ENCODE results near the gene NR2C2.

DNA sequence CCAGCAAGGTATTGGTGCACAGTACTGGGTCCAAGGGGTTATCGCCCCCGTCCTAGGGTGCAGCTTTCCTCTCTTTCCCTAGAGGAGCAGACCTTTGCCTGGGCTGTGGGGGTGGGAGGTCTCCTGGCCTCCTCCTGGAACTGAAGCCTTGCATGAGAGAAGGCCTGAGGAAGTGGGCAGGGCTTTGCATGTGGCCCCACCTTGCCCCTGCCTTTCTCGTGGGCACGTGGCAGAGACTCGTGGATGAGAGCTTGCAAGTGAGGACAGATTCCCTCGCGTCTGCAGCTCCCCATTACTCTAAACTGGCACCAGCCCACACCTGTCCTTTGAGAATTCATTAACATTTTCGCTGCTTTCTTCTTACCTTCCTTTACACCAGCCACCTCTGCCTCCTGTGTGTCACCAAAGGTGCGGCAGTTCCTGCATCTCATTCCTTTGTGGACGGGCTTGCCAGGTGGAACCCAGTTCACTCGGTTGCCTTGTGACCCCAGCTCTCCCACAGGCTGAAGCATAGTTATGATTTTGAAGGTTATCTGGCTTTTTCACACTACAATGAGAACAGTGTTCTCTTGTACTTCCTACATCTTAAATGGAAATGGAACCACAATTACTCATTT, 40.9 kb upstream of the NR2C2 start:
- TF ChIP-seq CTCF (IDR thresholded peaks at IDR 0.05) (no peak), POLR2A (IDR thresholded peaks at IDR 0.05) (no peak)
